Measurements from ENCODE around the gene GARIN5B. TPM values are rescaled to one million over a fixed set of nuclear protein-coding genes. Genes with fewer than 3 reads are reported as not detected.
"Not testable (repeated sequence)": the region's sequence is repeated elsewhere in the genome, so short reads cannot be mapped to it uniquely, and the experiment has no call there.

The GARIN5B gene
- not detected for total RNA-seq

DNA sequence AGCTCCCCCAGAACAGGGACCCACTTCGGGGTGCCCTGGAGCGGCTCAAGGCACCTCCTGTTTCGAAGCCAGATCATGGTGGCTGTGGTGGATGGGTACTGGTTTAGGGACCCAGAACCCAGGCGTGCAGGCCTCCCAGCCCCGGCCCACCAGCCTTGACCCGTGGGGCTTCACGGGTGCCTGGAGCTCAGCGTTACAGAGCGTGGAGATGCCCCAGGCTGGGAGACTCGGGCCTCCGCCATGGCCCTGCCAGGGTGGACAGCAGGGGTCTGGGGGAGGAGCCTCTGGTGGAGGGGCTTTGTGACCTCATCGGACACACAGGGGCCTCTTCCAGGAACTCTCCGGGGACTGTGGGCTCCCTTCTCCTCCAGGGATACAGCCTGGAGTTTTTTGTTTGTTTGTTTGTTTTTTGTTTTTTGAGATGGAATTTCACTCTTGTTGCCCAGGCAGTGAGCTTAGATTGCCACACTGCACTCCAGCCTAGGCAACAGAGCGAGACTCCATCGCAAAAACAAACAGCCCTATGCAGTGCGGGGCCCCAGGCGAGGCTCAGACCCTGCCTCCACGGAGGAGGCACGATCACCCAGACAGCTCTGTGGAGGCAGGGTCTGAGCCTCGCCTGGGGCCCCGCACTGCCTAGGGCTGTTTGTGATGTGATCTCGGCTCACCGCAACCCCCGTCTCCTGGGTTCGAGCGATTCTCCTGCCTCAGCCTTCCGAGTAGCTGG lies at the start of gene GARIN5B:
TSS of gene GARIN5B (minus strand) at position 271 of the 727 bp plus-strand sequence. CDS start at position 77, 194 bp downstream.
- DNase-seq, result no peak

- no peak for DNase-seq
These were observed 47.1 kb upstream of the GARIN5B start for GRCh38 chr19:55410168-55410567.

GRCh38 chr19:55409179-55409578 lies 46.1 kb upstream of the GARIN5B start:
- not testable (repeated sequence) for DNase-seq

GRCh38 chr19:55408533-55408872 lies 45.4 kb upstream of the GARIN5B start:
- DNase-seq, result no peak

DNA sequence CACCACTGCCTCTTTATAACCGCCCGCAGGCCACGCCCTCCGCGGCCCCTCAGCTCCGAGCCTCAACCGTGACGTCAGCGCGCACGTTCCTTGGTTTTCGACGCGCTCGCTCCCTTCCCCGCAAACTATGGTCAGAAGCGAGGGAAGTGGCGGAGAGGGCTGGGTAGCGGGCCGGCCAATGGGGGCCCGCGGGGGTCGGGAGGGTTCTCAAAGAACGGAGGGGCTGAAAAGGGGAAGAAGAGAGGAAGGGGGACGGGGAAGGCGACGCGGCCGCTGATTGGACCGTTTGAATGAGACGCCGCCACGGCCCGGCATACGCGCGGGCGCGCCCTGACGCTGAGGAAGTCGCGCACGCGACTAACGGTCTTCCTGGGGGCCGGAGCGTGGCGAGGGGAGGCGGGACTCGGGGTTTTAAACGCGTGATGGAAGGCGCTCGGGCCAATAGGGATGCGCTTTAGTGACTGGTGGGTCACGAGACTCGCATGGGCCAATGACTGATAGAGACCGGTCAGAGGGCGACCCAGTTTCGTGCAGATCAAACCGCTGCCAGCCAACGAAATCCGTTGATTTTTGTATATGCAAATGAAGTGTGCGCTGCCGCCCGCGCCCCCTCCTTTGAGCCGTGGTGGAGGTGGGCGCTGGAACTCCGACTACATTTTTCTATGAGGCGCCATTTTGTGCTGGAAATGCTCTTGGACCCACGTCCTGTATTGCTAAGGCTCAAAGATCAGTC lies 44.9 kb upstream of the GARIN5B start:
- DNase-seq, result peak; percentile 100

GRCh38 chr19:55407550-55407799 lies 44.4 kb upstream of the GARIN5B start, which contains the start of gene UBE2S:
Gene UBE2S, minus strand, starts transcription at chr19:55407788. Its CDS starts 199 bp downstream, at chr19:55407589.
- DNase-seq, result not testable (repeated sequence)

- no peak for DNase-seq
These were observed 43.9 kb upstream of the GARIN5B start for GRCh38 chr19:55406826-55407549.

- DNase-seq, result no peak
These were observed 43.2 kb upstream of the GARIN5B start for GRCh38 chr19:55406091-55406825.

DNA sequence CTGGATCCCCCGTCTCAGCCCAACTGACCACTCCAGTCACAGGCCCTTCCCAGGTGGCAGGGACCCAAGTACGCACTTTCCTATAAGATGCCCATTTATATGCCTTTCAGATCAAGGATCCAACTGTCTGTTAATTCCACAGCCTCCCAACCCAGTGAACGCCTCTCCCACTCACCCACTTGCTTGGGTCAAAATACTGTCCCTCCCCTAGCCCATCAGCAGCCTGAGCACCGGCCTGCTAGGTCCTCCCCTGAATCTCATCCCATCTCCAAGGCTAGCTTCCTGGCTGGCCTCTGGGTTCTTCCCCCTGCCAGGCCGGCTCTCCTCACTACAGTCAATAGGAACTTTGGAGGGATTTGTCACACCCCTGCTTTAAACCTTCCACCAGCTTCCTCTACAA lies 42.6 kb upstream of the GARIN5B start:
- DNase-seq, result no peak

- DNase-seq, result no peak
These were observed 39.4 kb upstream of the GARIN5B start for GRCh38 chr19:55402509-55402908.

GRCh38 chr19:55401390-55401789 lies 38.3 kb upstream of the GARIN5B start:
- DNase-seq, result not testable (repeated sequence)

- no peak for DNase-seq
These were observed 37.4 kb upstream of the GARIN5B start for GRCh38 chr19:55400281-55401087.

DNA sequence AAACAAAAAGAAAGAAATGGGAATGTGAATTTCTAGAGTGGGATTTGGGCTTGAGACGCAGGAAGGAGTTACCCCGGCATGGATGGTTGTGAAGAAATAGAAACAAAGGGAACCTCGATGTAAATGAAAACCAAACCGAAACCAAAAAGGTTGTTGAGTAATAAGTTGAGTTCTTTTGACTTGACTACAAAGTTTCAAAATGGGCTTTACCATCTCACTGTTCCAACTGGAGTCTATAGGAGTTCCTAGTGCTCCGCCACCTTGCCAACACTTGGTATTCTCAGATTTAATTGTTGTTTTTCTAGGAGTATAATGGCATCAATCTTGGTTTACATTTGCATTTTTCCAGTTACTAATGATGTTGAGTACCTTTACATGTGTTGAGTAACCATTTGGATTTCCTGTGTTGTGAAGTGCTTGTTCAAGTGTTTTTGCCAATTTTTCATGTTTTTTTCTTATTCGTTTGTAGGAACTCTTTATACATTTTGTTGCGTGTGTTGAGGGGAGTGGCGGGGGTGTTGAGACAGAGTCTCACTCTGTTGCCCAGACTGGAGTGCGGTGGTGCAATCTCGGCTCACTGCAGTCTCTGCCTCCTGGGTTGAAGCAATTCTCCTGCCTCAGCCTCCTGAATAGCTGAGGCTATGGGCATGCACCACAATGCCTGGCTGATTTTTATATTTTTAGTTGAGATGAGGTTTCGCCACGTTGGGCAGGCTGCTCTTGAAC lies 35.3 kb upstream of the GARIN5B start:
- no peak for DNase-seq

GRCh38 chr19:55392820-55393761 lies 30.0 kb upstream of the GARIN5B start:
- no peak for DNase-seq

- DNase-seq, result no peak
These were observed 28.9 kb upstream of the GARIN5B start for GRCh38 chr19:55391702-55392615.

- no peak for DNase-seq
These were observed 28.2 kb upstream of the GARIN5B start for GRCh38 chr19:55391191-55391670.

GRCh38 chr19:55390461-55390880 lies 27.4 kb upstream of the GARIN5B start:
- no peak for DNase-seq

Measured in skin of body (tissue), 2 donors.